Dermis blood vessel endothelial cell (primary cell): Measurements from ENCODE around the gene TNFAIP1. TPM values are rescaled to one million over a fixed set of nuclear protein-coding genes. Genes with fewer than 3 reads are reported as not detected.

Source experiments
- total RNA-seq: library from RNA; depleted of rRNA; stranded (reverse); fragments of >200 nt; gene quantifications from 2 replicates; pipeline ENCODE4 v1.2.3, GENCODE V29; 2014

The TNFAIP1 gene
- total RNA-seq, 1 donor from 2014 or later, result 107 TPM

Other genes starting within 250 kb of the TNFAIP1 start
- gene TMEM97, start 16.6 kb upstream of the TNFAIP1 start, total RNA-seq, result 9.0 and 27.4 TPM in 2 replicates
- gene IFT20, start 289 bp upstream of the TNFAIP1 start, total RNA-seq, result 35.3 and 61.4 TPM in 2 replicates
- 69.4 and 92.4 TPM in 2 replicates for gene POLDIP2, start 21.8 kb downstream of the TNFAIP1 start, total RNA-seq
- gene SEBOX, start 29.4 kb downstream of the TNFAIP1 start, total RNA-seq, result not detected in 2 replicates
- 0.14 and 0.34 TPM in 2 replicates for gene VTN, start 34.5 kb downstream of the TNFAIP1 start, total RNA-seq
- gene SARM1, start 35.9 kb downstream of the TNFAIP1 start, total RNA-seq, result 4.2 and 5.1 TPM in 2 replicates
- gene SLC46A1, start 70.5 kb downstream of the TNFAIP1 start, total RNA-seq, result 1.9 and 2.9 TPM in 2 replicates
- not detected in 2 replicates for gene SLC13A2, start 137.9 kb downstream of the TNFAIP1 start, total RNA-seq
- gene FOXN1, start 170.6 kb downstream of the TNFAIP1 start, total RNA-seq, result not detected in 2 replicates
- 31.9 and 32.0 TPM in 2 replicates for gene UNC119, start 216.9 kb downstream of the TNFAIP1 start, total RNA-seq
- 65.9 and 86.0 TPM in 2 replicates for gene PIGS, start 235.8 kb downstream of the TNFAIP1 start, total RNA-seq
- gene ALDOC, start 241.1 kb downstream of the TNFAIP1 start, total RNA-seq, result 23.5 and 29.9 TPM in 2 replicates